ENCODE results near the gene CNNM3. TPM values are rescaled to one million over a fixed set of nuclear protein-coding genes. Genes with fewer than 3 reads are reported as not detected.

The CNNM3 gene
- total RNA-seq, 1 experiment from 2014 or later = 62.5 TPM

GRCh38 chr2:96817882-96818281, 1.8 kb downstream of the CNNM3 start:
- H3K9me3 ChIP-seq = no peaks in the 10 kb centered on the region
- H3K4me3 ChIP-seq (ENCODE audit: low read depth, low read length) = peak overlapping the region; percentile 96
- CTCF ChIA-PET = interaction anchor here (0.6 kb wide), 1 partner anchor 36 kb away, joined by 3 read pairs; no protein-coding TSS in a partner anchor
- DNase-seq = no peak
- POLR2A ChIA-PET = interaction anchor here (0.6 kb wide), 1 partner anchor 55 kb away, joined by 3 read pairs; no protein-coding TSS in a partner anchor
- H3K4me1 ChIP-seq = peaks cover 44% of the 10 kb centered on the region
- H3K27me3 Mint-ChIP-seq (ENCODE audit: insufficient read depth, unreplicated experiment) = no peaks in the 10 kb centered on the region
- peak overlapping the region; percentile 71 for H3K27ac Mint-ChIP-seq (ENCODE audit: unreplicated experiment)
- H3K27me3 ChIP-seq (replicated peaks; ENCODE audit: control insufficient read depth, insufficient read depth, low read length) = no peaks in the 10 kb centered on the region
- TF ChIP-seq, protein P1, sequence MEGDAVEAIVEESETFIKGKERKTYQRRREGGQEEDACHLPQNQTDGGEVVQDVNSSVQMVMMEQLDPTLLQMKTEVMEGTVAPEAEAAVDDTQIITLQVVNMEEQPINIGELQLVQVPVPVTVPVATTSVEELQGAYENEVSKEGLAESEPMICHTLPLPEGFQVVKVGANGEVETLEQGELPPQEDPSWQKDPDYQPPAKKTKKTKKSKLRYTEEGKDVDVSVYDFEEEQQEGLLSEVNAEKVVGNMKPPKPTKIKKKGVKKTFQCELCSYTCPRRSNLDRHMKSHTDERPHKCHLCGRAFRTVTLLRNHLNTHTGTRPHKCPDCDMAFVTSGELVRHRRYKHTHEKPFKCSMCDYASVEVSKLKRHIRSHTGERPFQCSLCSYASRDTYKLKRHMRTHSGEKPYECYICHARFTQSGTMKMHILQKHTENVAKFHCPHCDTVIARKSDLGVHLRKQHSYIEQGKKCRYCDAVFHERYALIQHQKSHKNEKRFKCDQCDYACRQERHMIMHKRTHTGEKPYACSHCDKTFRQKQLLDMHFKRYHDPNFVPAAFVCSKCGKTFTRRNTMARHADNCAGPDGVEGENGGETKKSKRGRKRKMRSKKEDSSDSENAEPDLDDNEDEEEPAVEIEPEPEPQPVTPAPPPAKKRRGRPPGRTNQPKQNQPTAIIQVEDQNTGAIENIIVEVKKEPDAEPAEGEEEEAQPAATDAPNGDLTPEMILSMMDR (IDR thresholded peaks at IDR 0.05; ENCODE audit: insufficient read depth in 1 of 2, low read depth in 1 of 2, low read length in 1 of 2, severe bottlenecking in 1 of 2, unreplicated experiment in 1 of 2) = no peak
- BruUV-seq (replicated peaks) = TSS peak; percentile 23
- intact Hi-C loops (cut with micrococcal nuclease; ENCODE audit: unreplicated experiment) = loop anchor here (2.0 to 5.0 kb wide), 4 partner anchors 51 to 181 kb away; partner anchors contain the start of genes CNNM4 and KANSL3
- H3K36me3 ChIP-seq (ENCODE audit: control insufficient read depth, insufficient read depth, low read length) = no peaks in the 10 kb centered on the region
- no peaks in the 10 kb centered on the region for H3K9me3 Mint-ChIP-seq (ENCODE audit: unreplicated experiment)
- H3K4me1 Mint-ChIP-seq (ENCODE audit: low read depth, unreplicated experiment) = peaks cover 37% of the 10 kb centered on the region
- H3K36me3 Mint-ChIP-seq (ENCODE audit: insufficient read depth, unreplicated experiment) = peaks cover 71% of the 10 kb centered on the region
- H3K4me3 Mint-ChIP-seq (ENCODE audit: unreplicated experiment) = peak overlapping the region; percentile 84

DNA sequence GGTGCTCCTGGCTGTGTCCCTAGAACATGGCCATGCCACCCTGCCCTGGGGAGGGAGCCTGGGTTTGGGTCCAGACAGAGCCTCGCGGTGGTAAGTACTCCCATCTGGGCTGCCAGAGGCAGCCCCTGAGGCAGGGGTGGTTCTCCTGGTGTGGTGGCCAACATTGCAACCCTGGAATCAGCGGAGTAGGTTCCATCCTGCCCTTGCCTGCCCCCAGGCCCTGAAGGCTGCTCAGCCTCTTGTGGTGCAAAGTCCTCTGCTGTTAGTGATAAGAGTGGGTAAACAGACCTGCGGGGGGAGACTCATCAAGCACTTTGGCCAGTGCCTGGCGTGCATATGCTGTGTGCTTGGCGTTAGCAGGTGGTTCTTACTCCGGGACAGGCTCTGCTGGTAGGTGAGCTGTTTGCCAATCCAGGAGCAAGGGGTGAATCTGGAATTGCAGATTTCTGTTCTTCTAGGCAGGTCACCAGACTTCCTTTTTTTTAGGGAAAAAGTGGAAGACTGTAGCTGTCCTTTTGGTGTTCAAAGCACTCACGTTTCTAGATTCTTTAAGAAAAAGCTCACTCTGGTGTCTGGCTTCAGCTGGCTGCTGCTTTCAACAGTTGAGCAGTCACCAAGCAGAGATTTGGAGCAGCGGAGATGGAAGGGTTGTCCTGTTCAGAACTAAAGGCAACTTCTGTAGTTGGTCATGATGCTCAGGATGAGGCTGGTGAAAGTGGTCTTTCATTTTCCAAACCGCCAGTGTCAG, 3.2 kb downstream of the CNNM3 start:
- Histone ChIP-seq H3K4me1 (peaks cover 58% of the 10 kb centered on the region), H3K27me3 (replicated peaks; ENCODE audit: control insufficient read depth, insufficient read depth, low read length) (no peaks in the 10 kb centered on the region), H3K9me3 (no peaks in the 10 kb centered on the region), H3K4me3 (ENCODE audit: low read depth, low read length) (peak overlapping the region; percentile 12), H3K36me3 (ENCODE audit: control insufficient read depth, insufficient read depth, low read length) (peaks cover 2% of the 10 kb centered on the region; the same call in 1 of the 2 replicates)
- intact Hi-C loops (cut with micrococcal nuclease; ENCODE audit: unreplicated experiment) = loop anchor here (1.0 to 5.0 kb wide), 4 partner anchors 13 to 182 kb away; partner anchors contain the start of genes CNNM4 and KANSL3
- ChIA-PET POLR2A (interaction anchor here (0.6 to 1.0 kb wide), 2 partner anchors 13 to 14 kb away, joined by 3 read pairs; no protein-coding TSS in a partner anchor), CTCF (interaction anchor here (0.7 to 2.3 kb wide), 5 partner anchors 15 to 58 kb away, joined by 4 to 17 read pairs (median 6); partner anchors contain the start of genes ANKRD39 and CNNM4)
- peak; percentile 94 to 96 for DNase-seq
- Mint-ChIP-seq H3K4me1 (ENCODE audit: low read depth, unreplicated experiment) (peaks cover 43% of the 10 kb centered on the region), H3K9me3 (ENCODE audit: unreplicated experiment) (no peaks in the 10 kb centered on the region), H3K27me3 (ENCODE audit: insufficient read depth, unreplicated experiment) (no peaks in the 10 kb centered on the region), H3K36me3 (ENCODE audit: insufficient read depth, unreplicated experiment) (peaks cover 83% of the 10 kb centered on the region), H3K27ac (ENCODE audit: unreplicated experiment) (peak overlapping the region; percentile 71), H3K4me3 (ENCODE audit: unreplicated experiment) (peak overlapping the region; percentile 84)
- TF ChIP-seq, protein P1 (IDR thresholded peaks at IDR 0.05; ENCODE audit: insufficient read depth in 1 of 2, low read depth in 1 of 2, low read length in 1 of 2, severe bottlenecking in 1 of 2, unreplicated experiment in 1 of 2) = no peak
- BruUV-seq (replicated peaks) = no TSS peak

GRCh38 chr2:96819876-96820511, 3.9 kb downstream of the CNNM3 start:
- peak overlapping the region; percentile 71 for H3K27ac Mint-ChIP-seq (ENCODE audit: unreplicated experiment)
- H3K27me3 ChIP-seq (replicated peaks; ENCODE audit: control insufficient read depth, insufficient read depth, low read length) = no peaks in the 10 kb centered on the region
- peaks cover 61% of the 10 kb centered on the region for H3K4me1 ChIP-seq
- ChIA-PET POLR2A (interaction anchor here (0.6 kb wide), 1 partner anchor 48 kb away, joined by 3 read pairs; no protein-coding TSS in a partner anchor), CTCF (interaction anchor here (1.0 to 2.3 kb wide), 4 partner anchors 14 to 59 kb away, joined by 4 to 17 read pairs (median 6); partner anchors contain the start of genes ANKRD39 and CNNM4)
- H3K36me3 Mint-ChIP-seq (ENCODE audit: insufficient read depth, unreplicated experiment) = peaks cover 89% of the 10 kb centered on the region
- no peaks in the 10 kb centered on the region for H3K27me3 Mint-ChIP-seq (ENCODE audit: insufficient read depth, unreplicated experiment)
- H3K4me3 Mint-ChIP-seq (ENCODE audit: unreplicated experiment) = peak overlapping the region; percentile 84
- intact Hi-C loops (cut with micrococcal nuclease; ENCODE audit: unreplicated experiment) = loop anchor here (1.0 to 5.0 kb wide), 4 partner anchors 12 to 183 kb away; partner anchors contain the start of genes CNNM4 and KANSL3
- TF ChIP-seq, protein P1 (IDR thresholded peaks at IDR 0.05; ENCODE audit: insufficient read depth in 1 of 2, low read depth in 1 of 2, low read length in 1 of 2, severe bottlenecking in 1 of 2, unreplicated experiment in 1 of 2) = peak in 1 of 2 experiments; percentile 30
- peak in 1 of 2 experiments; percentile 28 for DNase-seq
- no peaks in the 10 kb centered on the region for H3K9me3 ChIP-seq
- peaks cover 49% of the 10 kb centered on the region for H3K4me1 Mint-ChIP-seq (ENCODE audit: low read depth, unreplicated experiment)
- H3K36me3 ChIP-seq (ENCODE audit: control insufficient read depth, insufficient read depth, low read length) = peaks cover 5% of the 10 kb centered on the region; the same call in 1 of the 2 replicates
- no TSS peak for BruUV-seq (replicated peaks)
- H3K4me3 ChIP-seq (ENCODE audit: low read depth, low read length) = peak overlapping the region; percentile 3
- no peaks in the 10 kb centered on the region for H3K9me3 Mint-ChIP-seq (ENCODE audit: unreplicated experiment)
